Measurements from ENCODE around the gene SYCP2L. TPM values are rescaled to one million over a fixed set of nuclear protein-coding genes. Genes with fewer than 3 reads are reported as not detected.

SYCP2L gene
- total and polyA plus RNA-seq, 2 of the 8 experiments (the other 6 are each of a cell fraction or from before 2014, with no cell fraction given): 1.7 to 4.2 TPM

GRCh38 chr6:10993896-10994295, 107.0 kb downstream of the SYCP2L start (continued):
- no peak for TF ChIP-seq JUN (IDR thresholded peaks at IDR 0.05; ENCODE audit: low read depth, low read length)
- TF ChIP-seq SP1 (IDR thresholded peaks at IDR 0.05; ENCODE audit: low read depth, low read length): no peak
- TF ChIP-seq, protein P1, sequence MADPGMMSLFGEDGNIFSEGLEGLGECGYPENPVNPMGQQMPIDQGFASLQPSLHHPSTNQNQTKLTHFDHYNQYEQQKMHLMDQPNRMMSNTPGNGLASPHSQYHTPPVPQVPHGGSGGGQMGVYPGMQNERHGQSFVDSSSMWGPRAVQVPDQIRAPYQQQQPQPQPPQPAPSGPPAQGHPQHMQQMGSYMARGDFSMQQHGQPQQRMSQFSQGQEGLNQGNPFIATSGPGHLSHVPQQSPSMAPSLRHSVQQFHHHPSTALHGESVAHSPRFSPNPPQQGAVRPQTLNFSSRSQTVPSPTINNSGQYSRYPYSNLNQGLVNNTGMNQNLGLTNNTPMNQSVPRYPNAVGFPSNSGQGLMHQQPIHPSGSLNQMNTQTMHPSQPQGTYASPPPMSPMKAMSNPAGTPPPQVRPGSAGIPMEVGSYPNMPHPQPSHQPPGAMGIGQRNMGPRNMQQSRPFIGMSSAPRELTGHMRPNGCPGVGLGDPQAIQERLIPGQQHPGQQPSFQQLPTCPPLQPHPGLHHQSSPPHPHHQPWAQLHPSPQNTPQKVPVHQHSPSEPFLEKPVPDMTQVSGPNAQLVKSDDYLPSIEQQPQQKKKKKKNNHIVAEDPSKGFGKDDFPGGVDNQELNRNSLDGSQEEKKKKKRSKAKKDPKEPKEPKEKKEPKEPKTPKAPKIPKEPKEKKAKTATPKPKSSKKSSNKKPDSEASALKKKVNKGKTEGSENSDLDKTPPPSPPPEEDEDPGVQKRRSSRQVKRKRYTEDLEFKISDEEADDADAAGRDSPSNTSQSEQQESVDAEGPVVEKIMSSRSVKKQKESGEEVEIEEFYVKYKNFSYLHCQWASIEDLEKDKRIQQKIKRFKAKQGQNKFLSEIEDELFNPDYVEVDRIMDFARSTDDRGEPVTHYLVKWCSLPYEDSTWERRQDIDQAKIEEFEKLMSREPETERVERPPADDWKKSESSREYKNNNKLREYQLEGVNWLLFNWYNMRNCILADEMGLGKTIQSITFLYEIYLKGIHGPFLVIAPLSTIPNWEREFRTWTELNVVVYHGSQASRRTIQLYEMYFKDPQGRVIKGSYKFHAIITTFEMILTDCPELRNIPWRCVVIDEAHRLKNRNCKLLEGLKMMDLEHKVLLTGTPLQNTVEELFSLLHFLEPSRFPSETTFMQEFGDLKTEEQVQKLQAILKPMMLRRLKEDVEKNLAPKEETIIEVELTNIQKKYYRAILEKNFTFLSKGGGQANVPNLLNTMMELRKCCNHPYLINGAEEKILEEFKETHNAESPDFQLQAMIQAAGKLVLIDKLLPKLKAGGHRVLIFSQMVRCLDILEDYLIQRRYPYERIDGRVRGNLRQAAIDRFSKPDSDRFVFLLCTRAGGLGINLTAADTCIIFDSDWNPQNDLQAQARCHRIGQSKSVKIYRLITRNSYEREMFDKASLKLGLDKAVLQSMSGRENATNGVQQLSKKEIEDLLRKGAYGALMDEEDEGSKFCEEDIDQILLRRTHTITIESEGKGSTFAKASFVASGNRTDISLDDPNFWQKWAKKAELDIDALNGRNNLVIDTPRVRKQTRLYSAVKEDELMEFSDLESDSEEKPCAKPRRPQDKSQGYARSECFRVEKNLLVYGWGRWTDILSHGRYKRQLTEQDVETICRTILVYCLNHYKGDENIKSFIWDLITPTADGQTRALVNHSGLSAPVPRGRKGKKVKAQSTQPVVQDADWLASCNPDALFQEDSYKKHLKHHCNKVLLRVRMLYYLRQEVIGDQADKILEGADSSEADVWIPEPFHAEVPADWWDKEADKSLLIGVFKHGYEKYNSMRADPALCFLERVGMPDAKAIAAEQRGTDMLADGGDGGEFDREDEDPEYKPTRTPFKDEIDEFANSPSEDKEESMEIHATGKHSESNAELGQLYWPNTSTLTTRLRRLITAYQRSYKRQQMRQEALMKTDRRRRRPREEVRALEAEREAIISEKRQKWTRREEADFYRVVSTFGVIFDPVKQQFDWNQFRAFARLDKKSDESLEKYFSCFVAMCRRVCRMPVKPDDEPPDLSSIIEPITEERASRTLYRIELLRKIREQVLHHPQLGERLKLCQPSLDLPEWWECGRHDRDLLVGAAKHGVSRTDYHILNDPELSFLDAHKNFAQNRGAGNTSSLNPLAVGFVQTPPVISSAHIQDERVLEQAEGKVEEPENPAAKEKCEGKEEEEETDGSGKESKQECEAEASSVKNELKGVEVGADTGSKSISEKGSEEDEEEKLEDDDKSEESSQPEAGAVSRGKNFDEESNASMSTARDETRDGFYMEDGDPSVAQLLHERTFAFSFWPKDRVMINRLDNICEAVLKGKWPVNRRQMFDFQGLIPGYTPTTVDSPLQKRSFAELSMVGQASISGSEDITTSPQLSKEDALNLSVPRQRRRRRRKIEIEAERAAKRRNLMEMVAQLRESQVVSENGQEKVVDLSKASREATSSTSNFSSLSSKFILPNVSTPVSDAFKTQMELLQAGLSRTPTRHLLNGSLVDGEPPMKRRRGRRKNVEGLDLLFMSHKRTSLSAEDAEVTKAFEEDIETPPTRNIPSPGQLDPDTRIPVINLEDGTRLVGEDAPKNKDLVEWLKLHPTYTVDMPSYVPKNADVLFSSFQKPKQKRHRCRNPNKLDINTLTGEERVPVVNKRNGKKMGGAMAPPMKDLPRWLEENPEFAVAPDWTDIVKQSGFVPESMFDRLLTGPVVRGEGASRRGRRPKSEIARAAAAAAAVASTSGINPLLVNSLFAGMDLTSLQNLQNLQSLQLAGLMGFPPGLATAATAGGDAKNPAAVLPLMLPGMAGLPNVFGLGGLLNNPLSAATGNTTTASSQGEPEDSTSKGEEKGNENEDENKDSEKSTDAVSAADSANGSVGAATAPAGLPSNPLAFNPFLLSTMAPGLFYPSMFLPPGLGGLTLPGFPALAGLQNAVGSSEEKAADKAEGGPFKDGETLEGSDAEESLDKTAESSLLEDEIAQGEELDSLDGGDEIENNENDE (IDR thresholded peaks at IDR 0.05; ENCODE audit: insufficient replicate concordance, low read length): no peak
- no peak for TF ChIP-seq SP2 (IDR thresholded peaks at IDR 0.05; ENCODE audit: low read length)
- TF ChIP-seq SIX5 (IDR thresholded peaks at IDR 0.05; ENCODE audit: low read depth, low read length): no peak
